HL-60 (cell line): Measurements from ENCODE around the gene TMEM108.

Source experiments
- DNase-seq, 2 experiments: peaks; one replicate each; pipeline ENCODE4 v3.0.0-alpha.2; 2010 to 2020; ENCODE audit warnings: low read depth in 1 of 2, low spot score in 1 of 2
- H3K27ac ChIP-seq: fragments of 250-450 bp; sonication (Bioruptor Pico); replicated peaks from 2 replicates; pipeline ENCODE4 v1.5.1; 2020; ENCODE audit warnings: mild to moderate bottlenecking, moderate library complexity
- H3K27me3 ChIP-seq: fragments of 250-450 bp; sonication (Bioruptor Pico); 2 replicates; pipeline ENCODE4 v1.5.1; 2021; ENCODE audit warnings: mild to moderate bottlenecking, moderate library complexity; ENCODE audit not compliant: insufficient read depth, poor library complexity, severe bottlenecking
- H3K4me3 ChIP-seq: replicated peaks from 2 replicates; pipeline ENCODE4 v1.5.1; 2011; ENCODE audit warnings: mild to moderate bottlenecking, control low read depth, low read length; ENCODE audit not compliant: insufficient read depth
- CTCF ChIP-seq: IDR thresholded peaks from one replicate; pipeline ENCODE4 v1.5.1; 2011; ENCODE audit warnings: low read length, control low read depth, inconsistent platforms; ENCODE audit not compliant: insufficient read depth
- GABPA ChIP-seq: IDR thresholded peaks from 2 replicates; pipeline ENCODE4 v1.6.1; 2012; ENCODE audit warnings: low read depth
- POLR2AphosphoS5 ChIP-seq: IDR thresholded peaks from 2 replicates; pipeline ENCODE4 v1.6.1; 2012; ENCODE audit warnings: low read depth
- REST ChIP-seq: IDR thresholded peaks from 2 replicates; pipeline ENCODE4 v1.6.1; 2012; ENCODE audit warnings: low read depth; ENCODE audit not compliant: insufficient replicate concordance
- SPI1 ChIP-seq: IDR thresholded peaks from 2 replicates; pipeline ENCODE4 v1.6.1; 2012; ENCODE audit warnings: low read depth, mild to moderate bottlenecking, borderline replicate concordance

The TMEM108 gene

GRCh38 chr3:133083395-133083794, 45.2 kb downstream of the TMEM108 start:
- H3K4me3 ChIP-seq, result no peak overlapping the region
- DNase-seq, result no peak
- H3K27ac ChIP-seq, result no peak overlapping the region
- TF ChIP-seq CTCF (no peak), POLR2AphosphoS5 (no peak), REST (no peak), GABPA (no peak)
- H3K27me3 ChIP-seq, result no peaks in the 10 kb centered on the region

- H3K4me3 ChIP-seq, result no peak overlapping the region
- no peak overlapping the region for H3K27ac ChIP-seq
- DNase-seq, result no peak
- H3K27me3 ChIP-seq, result no peaks in the 10 kb centered on the region
- no peak for TF ChIP-seq POLR2AphosphoS5
- no peak for TF ChIP-seq REST
- TF ChIP-seq GABPA, result no peak
- no peak for TF ChIP-seq SPI1
Observed at GRCh38 chr3:133089906-133090485, 51.8 kb downstream of the TMEM108 start.

GRCh38 chr3:133092681-133093080, 54.5 kb downstream of the TMEM108 start:
- no peak overlapping the region for H3K27ac ChIP-seq

More at GRCh38 chr3:133092681-133093080, 54.5 kb downstream of the TMEM108 start:
- H3K4me3 ChIP-seq, result no peak overlapping the region
- TF ChIP-seq POLR2AphosphoS5, result no peak
- TF ChIP-seq REST, result no peak
- no peak for TF ChIP-seq GABPA
- no peak for TF ChIP-seq CTCF
- no peak for TF ChIP-seq SPI1
- DNase-seq, result no peak
- H3K27me3 ChIP-seq, result no peaks in the 10 kb centered on the region
